Activated T-helper 9 cell treated with anti-CD3 and anti-CD28 coated beads, Interleukin-2, amount 50 U/mL, for 16 hours (primary cell): Measurements from ENCODE around the gene SGMS2.

Experiments used
- DNase-seq: peaks from one replicate; pipeline ENCODE4 v3.0.0-alpha.2; 2020; ENCODE audit warnings: low read depth

SGMS2 gene

DNA sequence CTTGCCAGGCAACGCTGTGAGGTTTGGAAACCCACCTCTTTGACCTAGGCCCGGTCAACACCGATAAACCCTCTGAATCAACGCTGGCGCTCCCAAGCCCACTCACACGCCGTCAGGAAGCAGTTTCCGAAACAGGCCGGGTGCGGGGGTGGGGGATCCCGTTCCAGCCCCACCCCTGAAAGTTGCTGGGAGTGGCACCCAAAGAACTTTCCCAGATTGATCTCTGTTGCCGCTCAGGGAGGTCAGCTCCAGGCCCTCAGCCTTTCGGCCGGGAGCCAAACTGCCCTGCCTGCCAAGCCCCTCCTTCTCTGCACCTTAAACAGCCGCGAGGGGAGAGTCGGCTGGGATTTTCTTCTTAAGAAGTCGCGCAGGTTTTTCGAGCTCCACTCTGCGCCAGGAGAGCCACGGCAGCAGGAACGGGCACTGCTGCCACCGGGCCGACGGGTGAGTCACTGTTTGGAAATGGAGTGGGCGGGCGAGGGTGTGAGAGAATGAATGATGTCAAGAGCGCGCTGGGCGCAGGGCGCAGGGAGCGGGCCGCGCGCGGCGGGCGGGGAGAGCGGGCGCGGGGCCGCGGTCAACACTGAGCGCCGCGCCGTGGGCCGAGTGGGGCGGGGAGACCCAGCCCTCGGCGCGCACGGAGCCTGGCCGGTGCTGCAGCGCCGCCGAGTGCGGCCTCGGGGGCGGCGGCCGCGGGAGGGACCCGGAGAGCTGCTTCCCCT lies at the start of gene SGMS2:
Gene SGMS2, plus strand, starts transcription at position 583 of the 722 bp plus-strand sequence. CDS start 70,622 bp downstream, outside the sequence.
- peak; percentile 33 for DNase-seq

DNA sequence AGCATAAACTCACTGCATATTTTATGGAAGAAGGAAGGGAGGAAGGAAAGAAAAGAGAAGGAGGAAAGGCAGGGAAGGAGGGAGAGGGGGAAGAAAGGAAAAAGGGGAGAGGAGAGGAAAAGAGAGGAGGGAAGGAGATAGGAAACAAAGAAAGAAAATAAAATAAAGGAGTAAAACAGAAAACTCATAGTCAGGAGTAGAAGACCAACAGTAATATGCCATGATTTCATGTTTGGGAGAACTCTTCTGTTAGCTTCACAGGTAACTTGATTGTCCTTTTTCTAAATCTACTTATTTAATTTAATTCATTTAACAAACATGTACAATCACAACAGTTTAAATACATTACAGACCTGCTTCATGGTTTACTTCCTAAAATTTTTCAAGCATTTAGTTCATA lies 46.8 kb upstream of the SGMS2 start:
- no peak for DNase-seq

DNA sequence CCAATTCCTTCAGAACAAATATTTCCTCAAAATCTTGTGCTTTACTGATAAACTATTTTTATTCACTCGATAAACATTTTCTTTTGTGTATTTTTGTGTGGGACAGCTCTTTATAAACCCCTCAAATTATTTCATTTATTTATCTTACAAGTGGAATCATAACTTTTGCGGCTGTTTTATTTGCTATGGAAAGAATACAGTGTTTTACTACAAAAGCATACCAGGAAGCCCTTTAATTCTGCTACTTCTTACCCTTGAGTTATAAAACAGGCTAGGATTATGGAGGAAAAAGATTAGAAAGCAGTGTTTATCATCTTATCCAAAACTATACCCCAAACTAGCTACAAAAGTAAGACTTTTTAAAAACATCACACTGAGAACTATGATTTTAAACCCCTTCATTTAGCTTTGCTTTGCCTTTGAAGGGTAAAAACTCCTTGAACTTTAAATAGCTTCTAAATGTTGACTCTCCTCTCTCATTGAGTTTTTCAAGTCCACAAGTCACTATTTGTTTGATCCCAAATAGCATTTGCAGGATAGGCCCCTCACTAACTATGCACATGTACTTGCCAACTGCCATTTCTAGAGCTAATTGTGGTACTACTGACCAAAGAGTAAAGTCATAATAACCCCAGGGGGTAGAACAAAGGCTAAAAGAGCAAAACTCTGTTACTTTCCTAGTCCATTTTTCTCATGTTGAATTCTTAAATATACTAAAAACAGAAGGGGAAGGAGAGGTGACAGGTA lies 45.8 kb upstream of the SGMS2 start:
- no peak for DNase-seq

DNA sequence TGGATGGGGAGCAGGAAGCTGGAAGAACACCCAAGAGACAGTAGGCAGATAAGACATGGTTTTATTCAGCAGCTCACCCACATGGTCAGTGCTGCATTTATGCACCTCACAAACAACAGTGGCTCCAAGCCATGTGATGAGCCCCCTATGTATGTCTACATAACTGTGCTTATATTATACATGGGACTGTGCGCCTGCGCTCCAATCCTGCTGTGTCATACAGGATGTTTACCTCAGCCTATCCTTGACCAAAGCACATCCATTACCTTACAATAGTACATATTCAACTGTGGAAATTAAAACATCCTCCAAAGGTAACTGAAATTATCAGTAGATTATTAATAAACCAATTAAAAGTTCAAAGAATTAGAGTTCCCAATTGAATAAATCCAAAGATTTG lies 44.1 kb upstream of the SGMS2 start:
- DNase-seq, result no peak

DNA sequence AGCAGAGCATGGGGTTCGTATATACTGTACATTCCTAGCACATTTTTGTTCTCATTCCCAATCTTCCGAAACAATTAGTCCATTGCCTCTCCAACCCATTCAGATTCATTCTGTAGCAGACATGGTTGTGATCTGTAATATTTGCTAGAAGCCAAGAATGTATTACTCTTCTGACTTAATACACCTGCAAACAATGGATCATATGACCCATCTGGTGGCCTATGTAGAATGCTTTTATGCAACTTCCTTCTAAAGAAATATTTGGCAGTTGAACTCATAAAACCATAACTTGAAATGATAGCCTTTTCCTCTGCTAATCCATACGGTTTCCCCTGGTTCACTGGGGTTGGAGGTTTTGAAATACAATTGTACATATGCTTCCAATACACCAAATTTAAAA lies 32.8 kb upstream of the SGMS2 start:
- DNase-seq, result no peak

DNA sequence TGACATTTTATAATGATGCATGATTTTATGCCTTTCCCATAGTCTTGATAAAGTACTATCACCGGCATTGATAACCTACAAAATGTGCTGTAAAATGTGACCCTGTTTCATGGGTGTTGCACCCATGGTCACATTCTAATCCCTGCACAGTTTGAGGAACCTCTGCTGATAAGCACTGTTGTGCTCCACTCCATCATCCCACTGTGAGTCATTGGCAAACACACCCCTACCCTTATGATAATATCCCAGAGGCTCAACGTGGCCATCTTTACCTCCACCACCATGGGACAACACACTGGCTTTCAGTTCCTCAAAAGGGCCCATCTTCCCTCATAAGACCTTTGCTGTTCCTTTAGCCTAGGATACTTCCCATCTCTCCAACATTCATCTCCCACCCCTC lies 32.0 kb upstream of the SGMS2 start:
- DNase-seq, result no peak

DNA sequence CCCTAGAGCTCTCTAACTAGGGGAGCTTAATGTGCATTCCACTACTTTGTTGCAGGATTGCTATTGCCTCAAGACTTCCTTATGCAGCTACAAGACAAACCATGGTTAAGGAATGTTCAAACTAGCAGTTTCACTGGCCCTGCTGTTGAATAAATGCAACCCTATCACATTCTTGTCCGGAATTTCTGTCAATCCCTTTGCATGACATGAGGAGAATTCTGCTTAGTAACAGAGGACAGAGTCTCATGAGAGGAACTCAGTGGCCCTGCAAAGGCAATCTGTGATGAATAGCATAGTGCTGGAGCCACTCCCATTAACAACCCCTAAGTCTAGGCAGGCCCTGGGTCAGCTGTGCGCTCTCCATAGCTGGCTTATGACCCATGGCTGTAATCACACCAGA lies 30.7 kb upstream of the SGMS2 start:
- DNase-seq, result no peak

DNA sequence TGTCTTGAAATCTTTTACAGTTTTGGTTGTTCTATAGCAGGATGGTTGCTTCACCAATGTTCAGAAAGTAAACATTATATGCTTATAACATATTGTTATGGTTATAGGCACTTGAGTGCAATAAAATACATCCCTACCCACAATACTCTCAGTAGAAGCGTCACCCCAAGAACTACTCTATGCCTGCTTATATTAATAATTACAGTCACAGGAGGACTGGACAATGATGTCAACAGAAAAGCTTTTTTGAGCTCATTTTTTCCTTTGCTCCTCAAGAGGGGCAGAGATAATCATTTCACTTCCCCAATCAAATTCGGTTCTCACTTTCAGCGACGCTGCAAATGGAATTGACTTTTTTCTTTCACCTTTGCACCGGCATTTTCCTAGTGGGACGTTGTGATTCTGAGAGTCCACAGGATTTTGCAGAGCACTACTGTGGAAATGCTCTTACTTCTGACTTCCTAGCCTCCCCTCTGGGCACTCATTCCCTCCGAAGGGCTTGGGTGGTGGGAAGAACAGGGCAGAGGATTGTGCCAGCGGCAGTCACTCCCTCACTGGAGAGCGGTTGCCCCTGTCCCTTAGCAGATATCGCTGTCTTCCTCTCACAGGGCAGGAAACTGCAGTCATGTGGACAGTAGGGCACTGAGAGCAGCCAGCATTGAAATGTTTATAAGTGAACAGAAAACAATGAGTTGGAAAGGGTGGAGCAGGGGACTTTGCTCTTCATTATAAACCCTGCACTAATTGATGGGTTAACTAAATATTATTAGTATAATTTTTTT lies 24.9 kb upstream of the SGMS2 start:
- no peak for DNase-seq

DNA sequence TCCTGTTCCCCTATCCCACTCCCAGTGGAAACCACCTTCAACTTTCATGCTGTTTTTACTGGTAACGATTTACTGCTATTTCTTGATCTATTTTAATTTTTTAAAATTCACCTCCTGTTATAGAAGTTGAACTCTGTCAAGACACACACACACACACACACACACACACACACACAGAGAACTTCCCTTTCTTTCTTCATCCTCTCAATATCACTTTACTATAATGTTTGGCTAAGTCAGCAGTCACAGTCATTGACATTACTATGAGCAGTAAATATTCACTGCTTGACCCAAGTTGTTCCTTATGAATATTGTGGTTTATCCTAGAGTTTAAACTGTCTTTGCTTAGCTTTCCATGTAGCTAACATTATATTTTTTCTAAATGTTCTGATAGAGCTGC lies 24.0 kb upstream of the SGMS2 start:
- no peak for DNase-seq

DNA sequence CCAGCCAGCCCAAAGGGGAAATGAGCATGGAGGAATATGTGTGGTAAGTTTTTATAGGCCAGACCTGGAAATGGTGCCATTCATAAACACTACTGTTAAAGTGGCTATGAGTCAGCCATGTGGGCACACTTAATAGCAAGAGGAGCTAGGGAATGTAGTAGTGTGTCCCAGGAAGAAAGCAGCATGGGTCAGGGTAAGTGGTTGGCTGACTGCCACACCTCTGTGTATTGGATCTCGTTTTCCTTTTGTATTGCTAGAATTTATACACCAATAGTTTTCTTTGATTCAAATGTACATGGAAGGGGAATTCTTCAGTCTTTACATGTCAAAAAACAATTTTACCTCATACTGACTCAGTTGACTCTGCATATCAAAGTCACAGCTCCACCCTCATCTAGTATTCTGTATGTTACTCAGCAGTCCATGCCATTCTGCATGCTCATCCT lies 22.9 kb upstream of the SGMS2 start:
- no peak for DNase-seq

DNA sequence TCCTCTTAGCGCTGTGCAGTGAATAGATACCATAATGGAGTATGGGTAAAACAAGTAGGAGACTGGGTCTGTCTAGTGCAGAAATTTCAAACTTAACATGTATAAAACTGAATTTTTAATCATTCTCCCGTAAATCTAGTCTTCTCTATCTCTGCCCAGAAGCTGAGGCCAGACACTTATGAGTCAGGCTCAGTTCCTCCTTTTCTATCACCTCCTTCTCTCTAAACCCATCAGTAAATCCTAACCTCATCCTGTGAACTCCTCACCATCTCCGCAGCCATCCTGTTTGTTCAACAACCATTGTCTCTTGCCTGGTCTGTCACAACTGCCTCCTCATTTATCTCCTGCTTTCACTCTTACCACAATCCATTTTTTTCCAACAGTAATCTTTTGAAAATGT lies 19.8 kb upstream of the SGMS2 start:
- no peak for DNase-seq

DNA sequence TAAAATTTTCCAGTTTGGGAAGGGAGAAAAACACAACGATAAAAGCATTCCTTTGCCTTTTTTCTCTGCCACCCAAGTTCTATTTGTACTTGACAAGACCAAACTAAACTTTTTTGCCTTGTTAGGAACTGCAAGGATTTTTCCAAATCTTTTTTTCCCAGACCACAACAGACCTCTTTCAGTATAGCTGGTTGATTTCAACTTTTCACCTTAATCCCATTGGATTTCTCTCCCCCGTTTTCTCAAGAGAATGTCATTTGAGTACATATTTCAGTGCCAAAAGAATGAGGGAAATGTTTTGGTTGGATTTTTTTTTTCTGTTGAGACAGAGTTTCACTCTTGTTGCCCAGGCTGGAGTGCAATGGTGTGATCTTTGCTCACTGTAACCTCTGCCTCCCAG lies 18.5 kb upstream of the SGMS2 start:
- no peak for DNase-seq

DNA sequence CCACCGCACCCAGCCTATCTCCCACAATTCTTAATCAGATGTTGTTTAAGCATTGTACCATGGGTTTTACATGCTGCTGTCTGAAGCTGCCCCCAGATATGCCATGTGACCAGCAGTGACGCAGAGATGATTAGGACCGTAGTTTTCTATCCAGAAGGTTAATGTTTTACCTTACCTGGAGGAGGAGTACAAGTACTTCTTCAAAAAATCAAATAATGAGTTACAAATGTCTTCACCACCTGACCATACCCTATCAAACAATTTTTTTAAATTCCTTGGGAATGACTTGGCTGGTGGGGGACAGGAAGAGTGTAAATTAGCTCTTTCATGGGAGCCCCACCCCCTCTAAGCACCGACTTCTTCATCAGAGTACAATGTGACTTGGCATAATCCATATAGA lies 16.2 kb upstream of the SGMS2 start:
- no peak for DNase-seq

DNA sequence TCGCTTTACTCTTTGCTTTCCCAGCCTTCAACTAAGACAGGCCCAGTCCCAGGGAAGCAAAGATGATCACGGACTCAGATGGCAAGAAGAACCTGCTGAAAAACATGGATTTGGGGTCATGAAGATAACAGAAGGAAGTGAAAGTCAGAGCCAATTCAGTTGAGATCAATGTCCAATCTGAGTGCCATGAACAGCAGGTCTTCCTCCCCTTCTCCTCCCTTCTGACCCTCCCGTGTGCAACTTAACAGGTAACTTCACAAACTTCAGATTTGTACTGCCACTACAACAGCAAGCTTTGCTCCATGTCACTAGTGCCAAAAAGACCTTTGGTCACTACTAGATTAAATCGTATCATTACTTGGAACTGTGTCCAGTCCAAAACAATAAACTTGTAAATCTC lies 15.5 kb upstream of the SGMS2 start:
- no peak for DNase-seq

DNA sequence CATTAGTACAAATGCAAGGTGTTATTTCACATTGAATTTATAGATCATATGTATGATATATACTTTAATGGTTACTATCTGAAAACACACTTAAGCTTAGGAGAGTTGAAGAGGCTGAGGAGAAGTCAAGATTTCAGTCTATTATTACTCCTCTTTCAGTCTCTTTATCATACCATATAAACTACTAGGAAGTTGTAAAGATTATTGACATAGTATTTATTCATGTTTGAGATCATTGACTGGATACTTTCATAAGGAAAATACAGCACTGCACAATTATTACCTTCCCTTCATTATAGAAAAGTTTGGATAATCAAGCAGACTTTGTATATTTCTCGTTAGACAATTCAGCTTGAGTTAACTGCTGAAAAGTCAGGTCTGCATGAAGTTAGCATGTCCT lies 10.0 kb upstream of the SGMS2 start:
- no peak for DNase-seq

DNA sequence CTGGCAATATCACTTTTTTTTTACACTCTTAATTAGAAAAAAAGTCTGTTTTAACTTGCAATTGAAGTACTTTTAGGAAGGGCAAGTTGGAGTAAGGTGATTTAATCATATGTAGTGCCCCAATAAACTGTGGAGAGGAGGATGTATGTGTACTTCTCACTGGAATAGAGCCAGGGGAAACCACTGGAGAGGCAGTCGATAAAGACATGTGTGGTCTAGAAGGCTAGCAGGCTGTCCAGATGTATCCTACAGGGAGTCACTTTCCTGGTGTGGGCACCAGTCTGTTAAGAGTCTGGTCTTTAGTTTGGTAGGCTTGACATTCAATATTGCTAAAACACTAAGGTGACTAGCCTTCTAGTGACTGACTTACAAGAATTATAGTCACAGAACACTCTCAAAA lies 9.6 kb upstream of the SGMS2 start:
- no peak for DNase-seq

DNA sequence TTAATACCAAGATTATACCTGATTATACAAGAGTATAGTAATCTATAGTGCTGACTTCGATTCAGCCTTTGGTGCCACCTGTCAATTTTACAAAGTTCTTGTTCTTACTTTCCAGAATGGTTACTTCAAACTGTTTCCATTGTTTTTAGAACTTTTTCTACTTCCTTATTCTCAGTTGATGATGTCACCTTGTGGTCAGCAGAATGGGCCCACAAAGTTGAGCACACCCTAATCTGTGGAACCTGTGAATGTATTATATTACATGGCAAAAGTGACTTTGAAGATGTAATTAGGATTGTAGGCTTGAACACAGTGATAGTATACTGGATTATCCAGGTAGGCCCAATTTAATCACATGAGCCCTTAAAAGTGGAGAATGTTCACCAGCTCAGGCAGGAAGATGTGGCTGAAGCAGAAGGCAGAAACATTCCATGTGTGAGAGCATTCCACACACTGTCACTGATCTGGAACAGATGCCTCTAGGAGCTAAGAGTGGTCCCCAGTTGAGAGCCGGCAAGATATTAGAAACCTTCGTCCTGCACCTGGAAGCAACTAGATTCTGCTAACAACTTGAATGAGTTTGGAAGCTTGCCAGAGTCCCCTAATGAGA lies 6.3 kb upstream of the SGMS2 start:
- no peak for DNase-seq

DNA sequence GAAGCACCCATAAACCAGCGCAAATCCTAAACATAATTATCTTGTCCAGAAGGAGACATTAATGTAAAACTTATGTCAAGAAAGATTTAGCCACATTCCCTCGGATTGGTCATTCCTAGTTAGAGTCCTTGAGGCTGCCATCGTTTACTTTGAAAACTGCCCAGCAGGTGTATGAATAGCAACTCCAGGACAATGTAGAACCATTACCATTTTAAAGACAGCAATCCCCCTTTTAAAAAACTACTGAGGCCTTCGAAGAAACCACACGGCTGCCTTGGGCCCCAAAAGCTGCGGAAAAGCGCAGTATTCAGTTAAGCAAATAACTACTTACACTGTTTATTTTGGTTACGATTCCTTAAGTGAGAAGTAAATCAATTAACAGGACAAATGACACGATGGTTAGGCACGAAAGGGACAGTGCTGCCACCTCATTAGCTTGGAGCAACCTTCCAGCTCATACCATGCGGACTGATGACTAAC lies 822 bp upstream of the SGMS2 start:
- DNase-seq, result no peak

DNA sequence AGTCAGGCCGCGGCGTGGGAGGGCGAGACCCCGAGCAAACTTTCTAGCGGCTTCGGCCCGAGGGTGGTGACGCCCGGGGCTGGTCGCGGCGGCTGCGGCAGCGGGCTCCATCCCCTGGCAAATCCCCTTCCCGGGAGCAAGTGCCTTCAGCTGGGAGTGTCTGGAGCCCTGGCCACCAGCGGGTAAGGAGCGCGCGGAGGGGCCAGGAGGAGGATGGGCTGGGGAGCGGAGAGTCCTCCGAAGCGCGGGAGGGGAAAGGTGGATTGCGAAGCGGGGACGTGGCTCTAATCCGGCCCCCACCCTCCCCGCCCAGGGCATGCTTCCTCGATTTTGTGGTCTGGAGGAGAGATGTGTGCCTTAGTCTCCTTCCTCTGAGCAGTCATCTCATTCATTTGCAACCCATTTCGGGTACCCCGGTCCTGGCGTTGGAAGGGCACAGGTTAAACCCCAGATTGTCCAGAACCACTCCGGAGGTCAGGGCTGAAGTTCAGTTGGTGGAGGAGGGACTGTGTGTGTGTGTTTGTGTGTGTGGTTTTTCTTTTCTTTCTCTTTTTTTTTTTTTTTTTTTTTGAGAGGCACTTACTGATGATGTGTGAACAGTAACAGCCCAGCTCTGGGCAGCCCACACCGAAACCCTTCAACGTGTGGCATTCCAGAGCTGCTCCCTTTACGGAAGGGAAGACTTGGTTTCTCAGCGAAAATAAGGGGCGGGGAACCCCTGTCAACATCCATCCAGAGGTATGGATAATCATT lies 516 bp downstream of the SGMS2 start:
- DNase-seq, result no peak

DNA sequence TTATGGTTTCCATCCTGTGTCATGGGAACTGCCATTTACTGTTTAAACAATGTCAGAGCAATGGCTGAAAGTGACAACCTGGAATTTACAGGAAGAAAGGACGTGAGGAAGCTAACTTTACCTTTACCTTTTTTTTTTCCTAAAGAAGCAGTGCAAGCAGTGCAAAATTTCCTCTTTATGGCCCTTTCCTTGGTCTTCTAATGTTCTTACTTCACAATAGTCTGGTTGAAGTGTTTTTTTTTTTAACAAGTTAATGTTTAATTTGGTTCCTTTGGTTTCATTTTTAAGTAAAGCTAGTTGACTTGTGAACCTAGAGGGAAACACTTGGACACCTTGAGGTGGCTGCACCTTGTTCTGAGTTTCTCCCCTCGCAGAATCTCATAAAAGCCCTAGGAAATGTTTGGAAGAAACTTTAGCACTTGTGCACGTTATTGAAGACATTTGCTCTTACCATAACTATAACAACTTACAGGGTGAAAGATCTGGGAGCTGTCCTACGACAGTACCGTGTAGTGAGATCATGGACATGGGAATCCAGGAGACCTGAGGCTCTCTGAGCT lies 1.8 kb downstream of the SGMS2 start:
- DNase-seq, result no peak
